WTC11 (cell line): ENCODE results near the gene SERPINH1. TPM values are rescaled to one million over a fixed set of nuclear protein-coding genes. Genes with fewer than 3 reads are reported as not detected.

ENCODE experiments used
- ATAC-seq: fragments of 200-7000 bp; cut with Tn5 transposase; 2 replicates; pipeline ENCODE4 v1.10.0; 2021; ENCODE audit warnings: mild to moderate bottlenecking, moderate library complexity
- CTCF ChIA-PET: fragments of 300-600 bp; sonication (Branson Sonifier 250); formaldehyde crosslinking; loops from one replicate; lab custom pipeline; 2021; ENCODE audit warnings: antibody characterized with exemption; lab: Charles Lee
- POLR2A ChIA-PET: fragments of 350-600 bp; sonication (Branson Sonifier 250); formaldehyde crosslinking; loops from one replicate; lab custom pipeline; 2021; ENCODE audit warnings: antibody characterized with exemption; lab: Charles Lee
- DNase-seq: peaks from one replicate; pipeline ENCODE4 v3.0.0; 2021; ENCODE audit warnings: low spot score
- H3K27ac Mint-ChIP-seq: 2 replicates; pipeline ENCODE4 v1.8.0; 2021; ENCODE audit warnings: mixed read lengths
- H3K27me3 Mint-ChIP-seq: 2 replicates; pipeline ENCODE4 v1.8.0; 2021; ENCODE audit warnings: low read depth, mild to moderate bottlenecking, moderate library complexity, mixed read lengths
- H3K36me3 Mint-ChIP-seq: 2 replicates; pipeline ENCODE4 v1.8.0; 2021; ENCODE audit warnings: mixed read lengths
- H3K4me1 Mint-ChIP-seq: 2 replicates; pipeline ENCODE4 v1.8.0; 2022; ENCODE audit warnings: mixed read lengths
- H3K4me3 Mint-ChIP-seq: 2 replicates; pipeline ENCODE4 v1.8.0; 2021; ENCODE audit warnings: mild to moderate bottlenecking, moderate library complexity, mixed read lengths
- H3K9me3 Mint-ChIP-seq: 2 replicates; pipeline ENCODE4 v1.8.0; 2021; ENCODE audit warnings: mixed read lengths
- ERG ChIP-seq: fragments of 250-450 bp; sonication (Bioruptor Pico); IDR thresholded peaks from 2 replicates; pipeline ENCODE4 v1.8.0; 2021; ENCODE audit warnings: mild to moderate bottlenecking
- ESRRA ChIP-seq: sonication (generic); formaldehyde crosslinking; IDR thresholded peaks from 2 replicates; pipeline ENCODE4 v1.8.1; 2022; ENCODE audit warnings: mild to moderate bottlenecking, missing genetic modification reagents, borderline replicate concordance
- GTF2I ChIP-seq: fragments of 250-450 bp; sonication (Bioruptor Pico); conservative IDR thresholded peaks from 2 replicates; pipeline ENCODE4 v1.4.0; 2021; ENCODE audit warnings: mild to moderate bottlenecking
- OVOL2 ChIP-seq: fragments of 250-450 bp; sonication (Bioruptor Pico); IDR thresholded peaks from 2 replicates; pipeline ENCODE4 v1.9.0; 2021; ENCODE audit warnings: mild to moderate bottlenecking, borderline replicate concordance
- SMAD3 ChIP-seq: sonication (generic); formaldehyde crosslinking; IDR thresholded peaks from 2 replicates; pipeline ENCODE4 v1.8.0; 2022; ENCODE audit warnings: missing genetic modification reagents, mild to moderate bottlenecking, borderline replicate concordance
- SOX15 ChIP-seq: fragments of 250-450 bp; sonication (Bioruptor Pico); IDR thresholded peaks from 2 replicates; pipeline ENCODE4 v1.9.0; 2021; ENCODE audit warnings: mild to moderate bottlenecking
- ZBTB43 ChIP-seq: sonication (generic); formaldehyde crosslinking; IDR thresholded peaks from 2 replicates; pipeline ENCODE4 v1.8.1; 2023; ENCODE audit warnings: mild to moderate bottlenecking, missing genetic modification reagents
- ZNF219 ChIP-seq: sonication (generic); formaldehyde crosslinking; IDR thresholded peaks from 2 replicates; pipeline ENCODE4 v1.8.0; 2023; ENCODE audit warnings: missing genetic modification reagents, mild to moderate bottlenecking, borderline replicate concordance
- total RNA-seq: library from RNA; stranded (reverse); gene quantifications from 3 replicates; pipeline ENCODE4 v1.2.3, GENCODE V29; 2021
- TF ChIP-seq, protein P1 (sequence below): sonication (generic); formaldehyde crosslinking; conservative IDR thresholded peaks from 2 replicates; pipeline ENCODE4 v1.8.1; 2023; ENCODE audit warnings: mild to moderate bottlenecking, low read depth, missing genetic modification reagents, moderate library complexity
- TF ChIP-seq, protein P2 (sequence below): sonication (generic); formaldehyde crosslinking; IDR thresholded peaks from 2 replicates; pipeline ENCODE4 v1.8.0; 2023; ENCODE audit warnings: mild to moderate bottlenecking, missing genetic modification reagents
- TF ChIP-seq, protein P3 (sequence below): sonication (generic); formaldehyde crosslinking; IDR thresholded peaks from 2 replicates; pipeline ENCODE4 v1.8.1; 2023; ENCODE audit warnings: mild to moderate bottlenecking, missing genetic modification reagents, borderline replicate concordance

SERPINH1 gene
- total RNA-seq, 1 experiment from 2014 or later, result 411 TPM

DNA sequence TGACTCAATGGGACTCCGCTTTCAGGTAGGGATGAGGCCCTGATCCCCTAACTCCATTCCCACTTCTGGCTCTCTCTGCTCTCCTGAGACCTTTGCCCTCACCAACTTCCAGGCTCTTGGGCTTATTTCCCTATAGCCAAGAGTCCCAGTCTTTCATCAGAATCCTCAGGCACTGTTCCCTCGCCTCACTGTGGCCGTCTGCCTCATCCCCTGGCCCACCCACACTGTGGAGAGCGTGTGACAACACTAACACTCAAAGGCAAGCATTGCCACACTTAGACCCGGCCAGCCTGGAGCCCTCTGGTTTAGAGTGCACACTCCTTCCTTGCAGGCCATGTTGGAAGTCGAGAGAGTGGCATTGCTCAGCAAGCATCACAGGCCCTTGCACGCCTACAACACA, 27.0 kb downstream of the SERPINH1 start (continued):
- TF ChIP-seq, protein P1, sequence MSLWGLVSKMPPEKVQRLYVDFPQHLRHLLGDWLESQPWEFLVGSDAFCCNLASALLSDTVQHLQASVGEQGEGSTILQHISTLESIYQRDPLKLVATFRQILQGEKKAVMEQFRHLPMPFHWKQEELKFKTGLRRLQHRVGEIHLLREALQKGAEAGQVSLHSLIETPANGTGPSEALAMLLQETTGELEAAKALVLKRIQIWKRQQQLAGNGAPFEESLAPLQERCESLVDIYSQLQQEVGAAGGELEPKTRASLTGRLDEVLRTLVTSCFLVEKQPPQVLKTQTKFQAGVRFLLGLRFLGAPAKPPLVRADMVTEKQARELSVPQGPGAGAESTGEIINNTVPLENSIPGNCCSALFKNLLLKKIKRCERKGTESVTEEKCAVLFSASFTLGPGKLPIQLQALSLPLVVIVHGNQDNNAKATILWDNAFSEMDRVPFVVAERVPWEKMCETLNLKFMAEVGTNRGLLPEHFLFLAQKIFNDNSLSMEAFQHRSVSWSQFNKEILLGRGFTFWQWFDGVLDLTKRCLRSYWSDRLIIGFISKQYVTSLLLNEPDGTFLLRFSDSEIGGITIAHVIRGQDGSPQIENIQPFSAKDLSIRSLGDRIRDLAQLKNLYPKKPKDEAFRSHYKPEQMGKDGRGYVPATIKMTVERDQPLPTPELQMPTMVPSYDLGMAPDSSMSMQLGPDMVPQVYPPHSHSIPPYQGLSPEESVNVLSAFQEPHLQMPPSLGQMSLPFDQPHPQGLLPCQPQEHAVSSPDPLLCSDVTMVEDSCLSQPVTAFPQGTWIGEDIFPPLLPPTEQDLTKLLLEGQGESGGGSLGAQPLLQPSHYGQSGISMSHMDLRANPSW (CRISPR knock-in tag), result no peak
- no peak for TF ChIP-seq SOX15 (CRISPR knock-in tag)
- TF ChIP-seq, protein P2, sequence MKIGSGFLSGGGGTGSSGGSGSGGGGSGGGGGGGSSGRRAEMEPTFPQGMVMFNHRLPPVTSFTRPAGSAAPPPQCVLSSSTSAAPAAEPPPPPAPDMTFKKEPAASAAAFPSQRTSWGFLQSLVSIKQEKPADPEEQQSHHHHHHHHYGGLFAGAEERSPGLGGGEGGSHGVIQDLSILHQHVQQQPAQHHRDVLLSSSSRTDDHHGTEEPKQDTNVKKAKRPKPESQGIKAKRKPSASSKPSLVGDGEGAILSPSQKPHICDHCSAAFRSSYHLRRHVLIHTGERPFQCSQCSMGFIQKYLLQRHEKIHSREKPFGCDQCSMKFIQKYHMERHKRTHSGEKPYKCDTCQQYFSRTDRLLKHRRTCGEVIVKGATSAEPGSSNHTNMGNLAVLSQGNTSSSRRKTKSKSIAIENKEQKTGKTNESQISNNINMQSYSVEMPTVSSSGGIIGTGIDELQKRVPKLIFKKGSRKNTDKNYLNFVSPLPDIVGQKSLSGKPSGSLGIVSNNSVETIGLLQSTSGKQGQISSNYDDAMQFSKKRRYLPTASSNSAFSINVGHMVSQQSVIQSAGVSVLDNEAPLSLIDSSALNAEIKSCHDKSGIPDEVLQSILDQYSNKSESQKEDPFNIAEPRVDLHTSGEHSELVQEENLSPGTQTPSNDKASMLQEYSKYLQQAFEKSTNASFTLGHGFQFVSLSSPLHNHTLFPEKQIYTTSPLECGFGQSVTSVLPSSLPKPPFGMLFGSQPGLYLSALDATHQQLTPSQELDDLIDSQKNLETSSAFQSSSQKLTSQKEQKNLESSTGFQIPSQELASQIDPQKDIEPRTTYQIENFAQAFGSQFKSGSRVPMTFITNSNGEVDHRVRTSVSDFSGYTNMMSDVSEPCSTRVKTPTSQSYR (CRISPR knock-in tag), result no peak
- TF ChIP-seq ZNF219 (CRISPR knock-in tag), result no peak

DNA sequence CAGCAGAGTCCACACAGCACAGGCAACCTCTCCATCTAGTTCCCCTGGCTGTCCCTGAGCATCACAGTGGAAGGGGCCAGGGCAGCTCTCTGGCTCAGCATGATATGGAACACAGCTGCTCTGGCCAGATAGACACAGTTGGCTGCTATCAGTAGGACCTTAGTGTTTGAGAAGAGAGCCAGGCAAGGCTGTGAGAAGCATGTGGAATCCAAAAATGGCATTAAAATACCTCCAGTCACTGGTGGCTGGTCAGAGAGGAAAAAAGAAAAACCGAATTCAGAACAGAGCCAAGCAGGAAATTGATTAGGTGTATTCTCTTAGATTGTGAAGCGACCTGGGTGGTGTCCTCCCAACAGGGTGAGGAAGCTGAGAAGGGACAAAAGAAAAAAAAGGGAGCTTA, 27.9 kb downstream of the SERPINH1 start:
- H3K9me3 Mint-ChIP-seq, result no peaks in the 10 kb centered on the region
- H3K36me3 Mint-ChIP-seq, result no peaks in the 10 kb centered on the region
- no peak for TF ChIP-seq OVOL2 (CRISPR knock-in tag)
- no peak for TF ChIP-seq ERG
- no peak for TF ChIP-seq SMAD3
- no peak for TF ChIP-seq ESRRA (CRISPR knock-in tag)
- TF ChIP-seq, protein P3, sequence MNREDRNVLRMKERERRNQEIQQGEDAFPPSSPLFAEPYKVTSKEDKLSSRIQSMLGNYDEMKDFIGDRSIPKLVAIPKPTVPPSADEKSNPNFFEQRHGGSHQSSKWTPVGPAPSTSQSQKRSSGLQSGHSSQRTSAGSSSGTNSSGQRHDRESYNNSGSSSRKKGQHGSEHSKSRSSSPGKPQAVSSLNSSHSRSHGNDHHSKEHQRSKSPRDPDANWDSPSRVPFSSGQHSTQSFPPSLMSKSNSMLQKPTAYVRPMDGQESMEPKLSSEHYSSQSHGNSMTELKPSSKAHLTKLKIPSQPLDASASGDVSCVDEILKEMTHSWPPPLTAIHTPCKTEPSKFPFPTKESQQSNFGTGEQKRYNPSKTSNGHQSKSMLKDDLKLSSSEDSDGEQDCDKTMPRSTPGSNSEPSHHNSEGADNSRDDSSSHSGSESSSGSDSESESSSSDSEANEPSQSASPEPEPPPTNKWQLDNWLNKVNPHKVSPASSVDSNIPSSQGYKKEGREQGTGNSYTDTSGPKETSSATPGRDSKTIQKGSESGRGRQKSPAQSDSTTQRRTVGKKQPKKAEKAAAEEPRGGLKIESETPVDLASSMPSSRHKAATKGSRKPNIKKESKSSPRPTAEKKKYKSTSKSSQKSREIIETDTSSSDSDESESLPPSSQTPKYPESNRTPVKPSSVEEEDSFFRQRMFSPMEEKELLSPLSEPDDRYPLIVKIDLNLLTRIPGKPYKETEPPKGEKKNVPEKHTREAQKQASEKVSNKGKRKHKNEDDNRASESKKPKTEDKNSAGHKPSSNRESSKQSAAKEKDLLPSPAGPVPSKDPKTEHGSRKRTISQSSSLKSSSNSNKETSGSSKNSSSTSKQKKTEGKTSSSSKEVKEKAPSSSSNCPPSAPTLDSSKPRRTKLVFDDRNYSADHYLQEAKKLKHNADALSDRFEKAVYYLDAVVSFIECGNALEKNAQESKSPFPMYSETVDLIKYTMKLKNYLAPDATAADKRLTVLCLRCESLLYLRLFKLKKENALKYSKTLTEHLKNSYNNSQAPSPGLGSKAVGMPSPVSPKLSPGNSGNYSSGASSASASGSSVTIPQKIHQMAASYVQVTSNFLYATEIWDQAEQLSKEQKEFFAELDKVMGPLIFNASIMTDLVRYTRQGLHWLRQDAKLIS (CRISPR knock-in tag), result no peak
- no peak for TF ChIP-seq ZBTB43 (CRISPR knock-in tag)
- TF ChIP-seq GTF2I (CRISPR knock-in tag), result no peak
- peaks cover 2% of the 10 kb centered on the region for H3K27me3 Mint-ChIP-seq
- H3K27ac Mint-ChIP-seq, result no peak overlapping the region
- DNase-seq (no peak), ATAC-seq (no peak)
- CTCF ChIA-PET, result interaction anchor here (1.7 kb wide), 1 partner anchor 9 kb away, joined by 7 read pairs; no protein-coding TSS in a partner anchor
- POLR2A ChIA-PET, result no interaction called here
- no peak overlapping the region for H3K4me3 Mint-ChIP-seq
- peaks cover 14% of the 10 kb centered on the region for H3K4me1 Mint-ChIP-seq
